HG03097 (cell line): ENCODE data around the gene CLDN6.
"Not testable (repeated sequence)": the region's sequence is repeated elsewhere in the genome, so short reads cannot be mapped to it uniquely, and the experiment has no call there.

Experiments used
- ATAC-seq: cut with Tn5 transposase; IDR thresholded peaks from one replicate; pipeline ENCODE4 v1.9.1; 2021; ENCODE audit not compliant: unreplicated experiment, low FRiP score

The CLDN6 gene

GRCh38 chr16:3017794-3018506 is at the start of gene CLDN6:
Gene CLDN6, minus strand, starts transcription at chr16:3018183. Its CDS starts 2,162 bp downstream, at chr16:3016021.
- no peak for ATAC-seq

- no peak for ATAC-seq
Observed at GRCh38 chr16:3066440-3066748, 48.4 kb upstream of the CLDN6 start.

- ATAC-seq: no peak
Observed at GRCh38 chr16:3065742-3066439, 47.9 kb upstream of the CLDN6 start.

GRCh38 chr16:3065069-3065741 is 47.2 kb upstream of the CLDN6 start, which contains the start of gene IL32:
Gene IL32, plus strand, starts transcription at chr16:3065640. Its CDS starts 172 bp downstream, at chr16:3065812.
- no peak for ATAC-seq

- no peak for ATAC-seq
Observed at GRCh38 chr16:3063625-3064386, 45.8 kb upstream of the CLDN6 start.

- ATAC-seq: no peak
Observed at GRCh38 chr16:3062553-3062952, 44.6 kb upstream of the CLDN6 start.

- ATAC-seq: no peak
Observed at GRCh38 chr16:3060339-3061127, 42.5 kb upstream of the CLDN6 start.

- no peak for ATAC-seq
Observed at GRCh38 chr16:3059723-3060242, 41.8 kb upstream of the CLDN6 start.

GRCh38 chr16:3059041-3059722 is 41.2 kb upstream of the CLDN6 start:
- ATAC-seq: peak; percentile 77

GRCh38 chr16:3058139-3059030 is 40.4 kb upstream of the CLDN6 start:
- no peak for ATAC-seq

- ATAC-seq: no peak
Observed at GRCh38 chr16:3057181-3058138, 39.5 kb upstream of the CLDN6 start.

- no peak for ATAC-seq
Observed at GRCh38 chr16:3056336-3057180, 38.6 kb upstream of the CLDN6 start.

GRCh38 chr16:3055734-3056115 is 37.7 kb upstream of the CLDN6 start:
- not testable (repeated sequence) for ATAC-seq

- no peak for ATAC-seq
Observed at GRCh38 chr16:3054965-3055733, 37.2 kb upstream of the CLDN6 start.

GRCh38 chr16:3053330-3053710 is 35.3 kb upstream of the CLDN6 start:
- ATAC-seq: not testable (repeated sequence)
